Stomach (tissue), 9 donors: ENCODE results near the gene INKA2. TPM values are rescaled to one million over a fixed set of nuclear protein-coding genes. Genes with fewer than 3 reads are reported as not detected.

Source experiments
- DNase-seq, 2 donors: peaks; one replicate each; pipeline versions ENCODE4 v3.0.0 to v3.0.0-alpha.2; 2013 to 2019
- H3K27ac ChIP-seq, 5 donors: fragments of 200-600 bp in 4 of 5; sonication (generic) in 4 of 5; one replicate each; pipeline ENCODE4 v1.5.1; 2013 to 2019; ENCODE audit warnings: mild to moderate bottlenecking in 1 of 5, moderate library complexity in 1 of 5
- H3K27me3 ChIP-seq, 3 donors: fragments of 200-600 bp; sonication (generic); one replicate each; pipeline ENCODE4 v1.5.1; 2017 to 2019; ENCODE audit warnings: mixed run types in 1 of 3
- H3K36me3 ChIP-seq, 4 donors: fragments of 200-600 bp; sonication (generic); 1 replicate in 3 of 4; 2 replicates in 1 of 4; pipeline ENCODE4 v1.5.1; 2016 to 2019
- H3K4me1 ChIP-seq, 4 donors: fragments of 200-600 bp; sonication (generic); one replicate each; pipeline ENCODE4 v1.5.1; 2016 to 2019
- H3K4me3 ChIP-seq, 4 donors: fragments of 200-600 bp; sonication (generic) in 3 of 4; one replicate each; pipeline ENCODE4 v1.5.1; 2016 to 2019; ENCODE audit warnings: mild to moderate bottlenecking in 1 of 4
- H3K9me3 ChIP-seq, 4 donors: fragments of 200-600 bp; sonication (generic); one replicate each; pipeline ENCODE4 v1.5.1; 2016 to 2019
- EP300 ChIP-seq: sonication (generic); formaldehyde crosslinking; IDR thresholded peaks from one replicate; pipeline ENCODE4 v1.6.1; 2017; ENCODE audit warnings: antibody characterized with exemption
- POLR2A ChIP-seq, 4 donors: fragments of 450-650 bp; IDR thresholded peaks; one replicate each; pipeline ENCODE4 v1.6.1; 2016; ENCODE audit warnings: antibody characterized with exemption in 4 of 4, control low read depth in 2 of 4, mild to moderate bottlenecking in 1 of 4, moderate library complexity in 1 of 4
- POLR2AphosphoS5 ChIP-seq, 3 donors: sonication (generic); formaldehyde crosslinking; IDR thresholded peaks; one replicate each; pipeline ENCODE4 v1.6.1; 2016; ENCODE audit warnings: antibody characterized with exemption in 3 of 3
- WGBS, 5 donors: extraction: QIAGEN DNeasy Blood & Tissue Kit in 3 of 5; methylation state at CpG; one replicate each; pipeline versions ENCODE4 v1.1.5 to v1.1.7; 2013 to 2018; 5-methylcytosine and 5-hydroxymethylcytosine counted together
- intact Hi-C: fragments of 100-400 bp; cut with DNase I; formaldehyde crosslinking; loops from one replicate; pipeline ENCODE4 v1.15.1; 2023; ENCODE audit warnings: low total_unique reads
- polyA plus RNA-seq, 3 donors: library from polyadenylated mRNA; stranded (reverse); fragments of 200-250 nt; gene quantifications; one replicate each; pipeline ENCODE4 v1.2.3, GENCODE V29; 2013
- total RNA-seq, 5 donors: library from RNA; depleted of rRNA; stranded (reverse); fragments of >200 nt; gene quantifications; one replicate each; pipeline versions ENCODE4 v1.1.0 to v1.2.3, GENCODE V29; 2014 to 2016
- TF ChIP-seq, protein P1 (sequence below), 7 experiments: fragments of 450-650 bp in 4 of 7; fragments of 200-600 bp in 3 of 7; sonication (generic) in 3 of 7; IDR thresholded peaks; one replicate each; pipeline ENCODE4 v1.5.1; 2016 to 2019; ENCODE audit warnings: antibody characterized with exemption in 7 of 7, control low read depth in 2 of 7, mild to moderate bottlenecking in 1 of 7
- donor health status: healthy with polysubstance abuse.
- donor health status: Bipolar disorder and iron deficiency.
- donor health status: healthy.

INKA2 gene
- total and polyA plus RNA-seq, 8 donors, result 1.0 to 6.1 (median 3.2) TPM

- no peaks in the 10 kb centered on the region for H3K27me3 ChIP-seq
- peaks cover 0 to 8% (median 2%) of the 10 kb centered on the region in 4 donors for H3K4me1 ChIP-seq
- H3K9me3 ChIP-seq, result no peaks in the 10 kb centered on the region
- no peak for DNase-seq
- TF ChIP-seq EP300, result no peak
- TF ChIP-seq, protein P1, sequence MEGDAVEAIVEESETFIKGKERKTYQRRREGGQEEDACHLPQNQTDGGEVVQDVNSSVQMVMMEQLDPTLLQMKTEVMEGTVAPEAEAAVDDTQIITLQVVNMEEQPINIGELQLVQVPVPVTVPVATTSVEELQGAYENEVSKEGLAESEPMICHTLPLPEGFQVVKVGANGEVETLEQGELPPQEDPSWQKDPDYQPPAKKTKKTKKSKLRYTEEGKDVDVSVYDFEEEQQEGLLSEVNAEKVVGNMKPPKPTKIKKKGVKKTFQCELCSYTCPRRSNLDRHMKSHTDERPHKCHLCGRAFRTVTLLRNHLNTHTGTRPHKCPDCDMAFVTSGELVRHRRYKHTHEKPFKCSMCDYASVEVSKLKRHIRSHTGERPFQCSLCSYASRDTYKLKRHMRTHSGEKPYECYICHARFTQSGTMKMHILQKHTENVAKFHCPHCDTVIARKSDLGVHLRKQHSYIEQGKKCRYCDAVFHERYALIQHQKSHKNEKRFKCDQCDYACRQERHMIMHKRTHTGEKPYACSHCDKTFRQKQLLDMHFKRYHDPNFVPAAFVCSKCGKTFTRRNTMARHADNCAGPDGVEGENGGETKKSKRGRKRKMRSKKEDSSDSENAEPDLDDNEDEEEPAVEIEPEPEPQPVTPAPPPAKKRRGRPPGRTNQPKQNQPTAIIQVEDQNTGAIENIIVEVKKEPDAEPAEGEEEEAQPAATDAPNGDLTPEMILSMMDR (IDR thresholded peaks at IDR 0.05), result no peak
- no peak for TF ChIP-seq POLR2AphosphoS5 (IDR thresholded peaks at IDR 0.05)
- TF ChIP-seq POLR2A (IDR thresholded peaks at IDR 0.05), result no peak
- peaks cover 42 to 97% (median 91%) of the 10 kb centered on the region in 4 donors for H3K36me3 ChIP-seq
- 89 to 96% (median 95%) methylated on average over 5 of the region's 5 CpGs for WGBS, 5 donors
- no peak overlapping the region for H3K27ac ChIP-seq
- no peak overlapping the region for H3K4me3 ChIP-seq
- intact Hi-C loops, result no loop called here
Measured at GRCh38 chr1:111702504-111703050, 36.6 kb downstream of the INKA2 start.

DNA sequence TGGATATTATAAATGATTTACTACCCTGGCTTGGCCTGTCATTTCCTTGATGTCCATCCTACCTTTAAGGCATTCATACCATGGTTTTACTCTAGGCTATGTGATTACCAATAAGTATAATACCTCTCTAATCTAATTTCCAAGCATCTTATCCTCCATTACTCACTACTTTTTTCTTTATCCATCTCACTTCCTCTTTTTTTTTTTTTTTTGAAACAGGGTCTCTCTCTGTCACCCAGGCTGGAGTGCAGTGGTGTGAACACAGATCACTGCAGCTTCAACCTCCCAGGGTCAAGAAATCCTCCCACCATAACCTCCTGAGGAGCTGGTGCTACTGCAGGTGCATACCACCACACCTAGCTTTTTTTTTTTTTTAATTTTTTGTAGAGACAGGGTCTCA lies 39.9 kb downstream of the INKA2 start:
- Histone ChIP-seq H3K4me3 (no peak overlapping the region), H3K36me3 (peaks cover 36 to 93% (median 86%) of the 10 kb centered on the region in 4 donors), H3K27ac (no peak overlapping the region), H3K27me3 (no peaks in the 10 kb centered on the region), H3K4me1 (peaks cover 0 to 16% (median 3%) of the 10 kb centered on the region in 4 donors), H3K9me3 (no peaks in the 10 kb centered on the region)
- TF ChIP-seq POLR2A (IDR thresholded peaks at IDR 0.05), result no peak
- no peak for TF ChIP-seq EP300
- TF ChIP-seq, protein P1 (IDR thresholded peaks at IDR 0.05), result no peak
- TF ChIP-seq POLR2AphosphoS5 (IDR thresholded peaks at IDR 0.05), result no peak
- DNase-seq, result no peak
- intact Hi-C loops, result no loop called here

DNA sequence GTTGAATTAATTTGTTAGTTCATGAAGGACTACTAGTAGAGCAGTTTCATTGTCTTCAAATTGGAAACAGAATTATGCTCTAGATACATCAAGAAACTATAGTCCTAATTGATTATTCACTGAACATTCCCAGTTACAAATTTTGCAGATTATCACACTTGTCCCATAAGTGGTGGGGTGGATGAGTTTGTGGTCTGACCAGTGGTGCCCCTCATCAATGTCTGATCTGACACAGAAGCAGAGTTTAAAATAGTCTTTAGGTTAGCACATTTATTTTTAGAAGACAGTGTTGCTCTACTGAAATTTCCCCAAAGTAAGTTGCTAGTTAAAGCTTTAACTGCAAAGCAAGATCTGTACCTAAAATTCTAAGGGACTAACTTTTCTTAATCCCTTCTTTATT lies 42.9 kb downstream of the INKA2 start:
- no peaks in the 10 kb centered on the region for H3K27me3 ChIP-seq
- TF ChIP-seq POLR2A (IDR thresholded peaks at IDR 0.05), result no peak
- TF ChIP-seq, protein P1 (IDR thresholded peaks at IDR 0.05), result no peak
- TF ChIP-seq POLR2AphosphoS5 (IDR thresholded peaks at IDR 0.05), result no peak
- TF ChIP-seq EP300, result no peak
- DNase-seq, result no peak
- H3K4me3 ChIP-seq, result no peak overlapping the region
- intact Hi-C loops, result no loop called here
- H3K27ac ChIP-seq, result no peak overlapping the region
- H3K9me3 ChIP-seq, result no peaks in the 10 kb centered on the region
- peaks cover 0 to 27% (median 9%) of the 10 kb centered on the region in 4 donors for H3K4me1 ChIP-seq
- peaks cover 33 to 92% (median 86%) of the 10 kb centered on the region in 4 donors for H3K36me3 ChIP-seq

- peaks cover 0 to 33% (median 11%) of the 10 kb centered on the region in 4 donors for H3K4me1 ChIP-seq
- no peaks in the 10 kb centered on the region for H3K9me3 ChIP-seq
- TF ChIP-seq, protein P1 (IDR thresholded peaks at IDR 0.05), result no peak
- no peak for TF ChIP-seq POLR2AphosphoS5 (IDR thresholded peaks at IDR 0.05)
- no peak for TF ChIP-seq EP300
- TF ChIP-seq POLR2A (IDR thresholded peaks at IDR 0.05), result no peak
- peaks cover 28 to 90% (median 83%) of the 10 kb centered on the region in 4 donors for H3K36me3 ChIP-seq
- H3K27me3 ChIP-seq, result no peaks in the 10 kb centered on the region
- DNase-seq, result no peak
- 55 to 69% (median 66%) methylated on average over 1 of the region's 1 CpG for WGBS, 5 donors
- no peak overlapping the region for H3K27ac ChIP-seq
- intact Hi-C loops, result no loop called here
- no peak overlapping the region for H3K4me3 ChIP-seq
Measured at GRCh38 chr1:111695801-111696200, 43.4 kb downstream of the INKA2 start.
